ENCODE results near the gene CDC42BPA. TPM values are rescaled to one million over a fixed set of nuclear protein-coding genes. Genes with fewer than 3 reads are reported as not detected.
A peak's percentile ranks its signal among the peaks of the same experiment; 100 is the strongest.

CDC42BPA gene
- total and polyA plus RNA-seq, 9 of the 15 experiments (the other 6 are each of a cell fraction or from before 2014, with no cell fraction given): 8.0 to 77.5 (median 52.1) TPM

DNA sequence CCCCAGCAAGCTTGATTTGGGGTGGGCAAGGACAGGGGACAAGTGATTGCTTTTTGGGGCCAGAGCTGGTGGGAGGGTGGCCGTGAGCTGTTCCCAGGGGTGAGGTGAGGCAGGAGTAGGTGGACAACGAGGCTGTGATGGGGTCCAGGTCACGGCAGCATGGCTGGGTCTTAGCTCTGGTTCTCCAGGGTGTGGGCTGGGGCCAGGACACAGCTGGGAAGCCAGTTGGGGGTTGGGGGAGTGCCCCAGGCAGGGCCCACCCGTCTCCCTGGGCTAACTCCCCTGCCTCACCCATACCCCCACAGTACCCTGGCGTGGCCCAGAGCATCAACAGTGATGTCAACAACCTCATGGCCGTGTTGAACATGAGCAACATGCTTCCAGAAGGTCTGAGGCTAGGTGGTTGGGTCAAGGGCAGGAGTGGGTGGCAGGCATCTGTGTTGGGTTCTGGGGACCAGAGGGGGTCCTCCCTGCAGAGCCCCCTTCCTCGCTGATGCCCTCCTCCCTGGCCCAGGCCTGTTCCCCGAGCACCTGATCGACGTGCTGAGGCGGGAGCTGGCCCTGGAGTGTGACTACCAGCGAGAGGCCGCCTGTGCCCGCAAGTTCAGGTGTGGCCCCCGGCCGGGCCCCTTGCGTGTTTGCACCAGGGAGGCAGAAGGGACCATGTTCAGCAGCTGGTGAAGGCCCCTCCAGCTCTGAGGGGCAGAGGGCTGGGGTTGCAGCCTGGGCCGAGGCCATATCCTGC, 334.9 kb downstream of the CDC42BPA start:
- ATAC-seq (no peak), FAIRE-seq (no peak), DNase-seq (ENCODE audit: extremely low read depth in 1 of 4, low spot score in 3 of 4) (no peak)
- Histone ChIP-seq H3K27ac (ENCODE audit: extremely low read depth, low read depth, low read length) (no peak overlapping the region), H3K79me2 (ENCODE audit: control insufficient read depth, insufficient read depth, low read length) (no peaks in the 10 kb centered on the region), H3K4me3 (no peak overlapping the region), H3K36me3 (ENCODE audit: control insufficient read depth, insufficient read depth, low read length) (peaks cover 36% of the 10 kb centered on the region), H3K9me1 (ENCODE audit: control insufficient read depth, insufficient read depth, low read length) (peaks cover 4% of the 10 kb centered on the region), H2AFZ (ENCODE audit: low read depth, low read length) (no peak overlapping the region), H3K27me3 (ENCODE audit: control insufficient read depth in 2 of 2, insufficient read depth in 2 of 2, low read length in 2 of 2) (no peaks in the 10 kb centered on the region), H3K4me2 (ENCODE audit: insufficient read depth, low read length) (no peak overlapping the region), H4K20me1 (replicated peaks; ENCODE audit: control insufficient read depth, insufficient read depth, low read length) (no peaks in the 10 kb centered on the region), H3K9me3 (replicated peaks; ENCODE audit: control insufficient read depth, insufficient read depth, low read depth, low read length) (no peaks in the 10 kb centered on the region), H3K4me1 (replicated peaks in 1 of 2; ENCODE audit: control insufficient read depth in 2 of 2, insufficient read depth in 2 of 2, low read length in 2 of 2) (peaks cover 0 to 59% of the 10 kb centered on the region in 2 experiments; a peak in 2 of 5 replicates), H3K9ac (ENCODE audit: insufficient read depth in 1 of 2, low read depth in 2 of 2, low read length in 2 of 2) (peak overlapping the region in 1 of 2 experiments; percentile 9; a peak in 1 of 4 replicates)
- ChIA-PET POLR2A (interaction anchor here (0.6 to 1.5 kb wide), 6 partner anchors 10 to 335 kb away, joined by 3 to 7 read pairs (median 4); partner anchors contain the start of gene CDC42BPA), CTCF (ENCODE audit: low intra/inter-chr PET ratio) (no interaction called here)
- TF ChIP-seq CBFB (CRISPR knock-in tag; IDR thresholded peaks at IDR 0.05): no peak
- TF ChIP-seq RBM22 (IDR thresholded peaks at IDR 0.05; ENCODE audit: low read depth, low read length, poor library complexity, severe bottlenecking): peak; percentile 93
- TF ChIP-seq POLR2A (conservative IDR thresholded peaks at IDR 0.05): 0 out of 2 replicates have a peak, but pooled peaks have one; percentile 15
- peak; percentile 64 for TF ChIP-seq POLR2G (IDR thresholded peaks at IDR 0.05; ENCODE audit: low read depth, low read length)
- TF ChIP-seq EP300 (IDR thresholded peaks at IDR 0.05; ENCODE audit: low read length): no peak
- no TSS peak for BruUV-seq (replicated peaks)
- in situ Hi-C loops (cut with MboI) (no loop called here), intact Hi-C loops (cut with micrococcal nuclease) (no loop called here)
- 86% methylated on average over 18 of the region's 18 CpGs for WGBS (ENCODE audit: insufficient coverage, low coverage, missing lambda C conversion rate)
